HCT116 (cell line): ENCODE data around the gene NFIA. TPM values are rescaled to one million over a fixed set of nuclear protein-coding genes. Genes with fewer than 3 reads are reported as not detected.

Experiments used
- ATAC-seq: fragments of 200-7000 bp; cut with Tn5 transposase; 2 replicates; pipeline ENCODE4 v1.9.1; 2020; ENCODE audit warnings: mild to moderate bottlenecking, moderate library complexity
- BruUV-seq: library from RNA; stranded (reverse); fragments of 400-500 nt; replicated peaks from 2 replicates; lab custom pipeline; 2021; lab: Mats Ljungman, UMichigan
- CTCF ChIA-PET: fragments of 300-600 bp; sonication (Branson Sonifier 250); formaldehyde crosslinking; loops from one replicate; lab custom pipeline; 2021; ENCODE audit warnings: antibody characterized with exemption; lab: Charles Lee
- POLR2A ChIA-PET: fragments of 300-600, 350-600 bp; sonication (Branson Sonifier 250); formaldehyde crosslinking; loops from one replicate; lab custom pipeline; 2021; ENCODE audit warnings: antibody characterized with exemption; lab: Charles Lee
- RAD21 ChIA-PET, 2 experiments: fragments of 300-600 bp; sonication (Branson Sonifier 250); formaldehyde crosslinking; loops; one replicate each; lab custom pipeline; 2023; ENCODE audit warnings: low total read pairs in 2 of 2; ENCODE audit not compliant: uncharacterized antibody in 2 of 2, unreplicated experiment in 2 of 2, low non-redundant PET in 1 of 2; lab: Charles Lee
- DNase-seq: peaks from one replicate; pipeline ENCODE4 v3.0.0-alpha.2; 2010; ENCODE audit warnings: low read depth, low spot score
- H2AFZ ChIP-seq: fragments of 200-600 bp; shearing (Covaris generic), sonication (generic); 2 replicates; pipeline ENCODE4 v1.6.1; 2017; ENCODE audit warnings: low read depth, mixed run types, mixed read lengths, antibody characterized with exemption, low read length; ENCODE audit not compliant: poor library complexity, severe bottlenecking
- H3K27ac ChIP-seq: 2 replicates; pipeline ENCODE4 v1.5.1; 2012; ENCODE audit warnings: low read depth, low read length
- H3K27me3 ChIP-seq: fragments of 200-600 bp; sonication (generic); 2 replicates; pipeline ENCODE4 v1.6.1; 2016; ENCODE audit warnings: mixed run types, low read length, mixed read lengths; ENCODE audit not compliant: insufficient read depth
- H3K36me3 ChIP-seq, 2 experiments: fragments of 200-500 bp in 1 of 2; fragments of 200-600 bp in 1 of 2; sonication (Bioruptor generic) in 1 of 2; sonication (generic) in 1 of 2; 2 replicates each; pipeline versions ENCODE4 v1.5.1 to v1.6.1; 2014 to 2016; ENCODE audit warnings: low read length in 2 of 2, inconsistent platforms in 1 of 2, mixed read lengths in 1 of 2, mixed run types in 1 of 2; ENCODE audit not compliant: insufficient read depth in 2 of 2, control insufficient read depth in 1 of 2
- H3K4me1 ChIP-seq, 2 experiments: fragments of 200-600 bp in 1 of 2; sonication (generic) in 1 of 2; 2 replicates each; pipeline versions ENCODE4 v1.5.1 to v1.6.1; 2012 to 2017; ENCODE audit warnings: low read length in 2 of 2, inconsistent platforms in 1 of 2, mild to moderate bottlenecking in 1 of 2, mixed read lengths in 1 of 2, mixed run types in 1 of 2, moderate library complexity in 1 of 2; ENCODE audit not compliant: insufficient read depth in 2 of 2, control insufficient read depth in 1 of 2
- H3K4me2 ChIP-seq: fragments of 200-600 bp; sonication (generic); 2 replicates; pipeline ENCODE4 v1.6.1; 2017; ENCODE audit warnings: mixed run types, low read length, mixed read lengths
- H3K4me3 ChIP-seq, 2 experiments: fragments of 200-600 bp in 1 of 2; sonication (generic) in 1 of 2; replicated peaks in 1 of 2; 2 replicates each; pipeline ENCODE4 v1.5.1; 2011 to 2016; ENCODE audit warnings: low read length in 2 of 2, control low read depth in 1 of 2, low read depth in 1 of 2, mild to moderate bottlenecking in 1 of 2, mixed read lengths in 1 of 2, mixed run types in 1 of 2
- H3K79me2 ChIP-seq: fragments of 200-600 bp; sonication (generic); 2 replicates; pipeline ENCODE4 v1.6.1; 2017; ENCODE audit warnings: mild to moderate bottlenecking, mixed run types, low read length, moderate library complexity, mixed read lengths; ENCODE audit not compliant: insufficient read depth
- H3K9ac ChIP-seq: fragments of 200-600 bp; sonication (generic); 2 replicates; pipeline ENCODE4 v1.6.1; 2016; ENCODE audit warnings: low read length, mixed read lengths
- H3K9me2 ChIP-seq: fragments of 200-600 bp; sonication (generic), shearing (Covaris generic); 2 replicates; pipeline ENCODE4 v1.6.1; 2017; ENCODE audit warnings: mixed run types, mild to moderate bottlenecking, moderate library complexity; ENCODE audit not compliant: insufficient read depth
- H3K9me3 ChIP-seq, 2 experiments: fragments of 200-500 bp in 1 of 2; fragments of 200-600 bp in 1 of 2; sonication (Bioruptor generic) in 1 of 2; sonication (generic) in 1 of 2; 2 replicates each; pipeline ENCODE4 v1.6.1; 2014 to 2017; ENCODE audit warnings: low read length in 2 of 2, mixed read lengths in 2 of 2, inconsistent platforms in 1 of 2, low read depth in 1 of 2, mild to moderate bottlenecking in 1 of 2, mixed run types in 1 of 2, moderate library complexity in 1 of 2; ENCODE audit not compliant: control insufficient read depth in 1 of 2, insufficient read depth in 1 of 2
- H4K20me1 ChIP-seq: fragments of 200-600 bp; sonication (generic), shearing (Covaris generic); 2 replicates; pipeline ENCODE4 v1.6.1; 2017; ENCODE audit warnings: mixed run types, mild to moderate bottlenecking, moderate library complexity; ENCODE audit not compliant: insufficient read depth
- CBX3 ChIP-seq: IDR thresholded peaks from 2 replicates; pipeline ENCODE4 v1.6.1; 2012; ENCODE audit warnings: low read depth
- ELF1 ChIP-seq: IDR thresholded peaks from 2 replicates; pipeline ENCODE4 v1.6.1; 2012; ENCODE audit warnings: low read depth, borderline replicate concordance
- EZH2 ChIP-seq: fragments of 200-600 bp; sonication (generic); IDR thresholded peaks from 2 replicates; pipeline ENCODE4 v1.6.1; 2017; ENCODE audit warnings: antibody characterized with exemption, mixed run types
- FOSL1 ChIP-seq: IDR thresholded peaks from 2 replicates; pipeline ENCODE4 v1.6.1; 2012; ENCODE audit warnings: low read depth
- JUND ChIP-seq: IDR thresholded peaks from 2 replicates; pipeline ENCODE4 v1.6.1; 2012
- MAX ChIP-seq: IDR thresholded peaks from 2 replicates; pipeline ENCODE4 v1.6.1; 2012
- RAD21 ChIP-seq: IDR thresholded peaks from 2 replicates; pipeline ENCODE4 v1.6.1; 2012; ENCODE audit warnings: low read depth, mild to moderate bottlenecking
- REST ChIP-seq: IDR thresholded peaks from 2 replicates; pipeline ENCODE4 v1.6.1; 2012; ENCODE audit warnings: low read depth
- SIN3A ChIP-seq: IDR thresholded peaks from 2 replicates; pipeline ENCODE4 v1.6.1; 2012; ENCODE audit warnings: low read depth
- YY1 ChIP-seq: IDR thresholded peaks from 2 replicates; pipeline ENCODE4 v1.6.1; 2011; ENCODE audit warnings: low read length, low read depth, moderate library complexity, mild to moderate bottlenecking; ENCODE audit not compliant: insufficient replicate concordance; ENCODE audit errors: extremely low read depth
- ZBTB33 ChIP-seq: IDR thresholded peaks from 2 replicates; pipeline ENCODE4 v1.6.1; 2011; ENCODE audit warnings: mild to moderate bottlenecking, low read length, moderate library complexity; ENCODE audit not compliant: insufficient replicate concordance; ENCODE audit errors: extremely low read depth
- intact Hi-C: fragments of 100-400 bp; cut with micrococcal nuclease; formaldehyde crosslinking; loops from 2 replicates; pipeline ENCODE4 v1.10.0; 2022
- total RNA-seq: library from RNA; stranded (reverse); gene quantifications from one replicate; pipeline ENCODE4 v1.2.1, GENCODE V29; 2021; ENCODE audit not compliant: unreplicated experiment

NFIA gene
- total RNA-seq, 1 experiment from 2014 or later, result 17.2 TPM

GRCh38 chr1:61240878-61241277, 158.5 kb downstream of the NFIA start:
- ChIA-PET RAD21 (no interaction called here), CTCF (no interaction called here), POLR2A (no interaction called here)
- Histone ChIP-seq H3K79me2 (0 out of 2 replicates have a peak, but pooled peaks cover 5% of the 10 kb centered on the region), H2AFZ (no peak overlapping the region), H3K4me3 (no peak overlapping the region), H3K4me1 (peaks cover 8 to 11% of the 10 kb centered on the region in 2 experiments; a peak in 3 of 4 replicates), H3K27me3 (no peaks in the 10 kb centered on the region), H3K4me2 (no peak overlapping the region), H3K9ac (no peak overlapping the region), H3K9me3 (no peaks in the 10 kb centered on the region), H4K20me1 (no peaks in the 10 kb centered on the region), H3K9me2 (no peaks in the 10 kb centered on the region), H3K36me3 (no peaks in the 10 kb centered on the region), H3K27ac (no peak overlapping the region)
- DNase-seq, result no peak
- no peak for ATAC-seq
- TF ChIP-seq REST, result no peak
- no peak for TF ChIP-seq ZBTB33
- TF ChIP-seq RAD21, result no peak
- TF ChIP-seq MAX, result no peak
- no peak for TF ChIP-seq YY1
- TF ChIP-seq SIN3A, result no peak
- no peak for TF ChIP-seq EZH2
- no peak for TF ChIP-seq JUND
- no peak for TF ChIP-seq CBX3
- no peak for TF ChIP-seq FOSL1
- TF ChIP-seq ELF1, result no peak
- intact Hi-C loops, result no loop called here
- no TSS peak for BruUV-seq
